Measurements from ENCODE around the gene LCP1. TPM values are rescaled to one million over a fixed set of nuclear protein-coding genes. Genes with fewer than 3 reads are reported as not detected.

The LCP1 gene
- total and polyA plus RNA-seq, 3 donors from 2014 or later = 24.1 to 80.5 (median 48.7) TPM

- intact Hi-C loops (cut with DNase I; ENCODE audit: low total_unique reads) = no loop called here
- Histone ChIP-seq H3K4me1 (peaks cover 3% of the 10 kb centered on the region), H3K4me3 (no peak overlapping the region), H3K27ac (no peak overlapping the region), H3K27me3 (no peaks in the 10 kb centered on the region), H3K36me3 (ENCODE audit: low read depth, missing control alignments) (no peaks in the 10 kb centered on the region), H3K9me3 (no peaks in the 10 kb centered on the region)
- WGBS, 2 donors = 59 to 64% methylated on average over 3 of the region's 3 CpGs
- TF ChIP-seq CTCF (IDR thresholded peaks at IDR 0.05) (no peak), POLR2A (IDR thresholded peaks at IDR 0.05) (no peak)
- no peak for DNase-seq
These were observed 11.3 kb downstream of the LCP1 start for GRCh38 chr13:46170687-46171086.

- H3K9me3 ChIP-seq = no peaks in the 10 kb centered on the region
- intact Hi-C loops (cut with DNase I; ENCODE audit: low total_unique reads) = no loop called here
- no peaks in the 10 kb centered on the region for H3K27me3 ChIP-seq
- no peak for DNase-seq
- no peaks in the 10 kb centered on the region for H3K36me3 ChIP-seq (ENCODE audit: low read depth, missing control alignments)
- 75 to 76% methylated on average over 7 of the region's 7 CpGs for WGBS, 2 donors
- no peak overlapping the region for H3K27ac ChIP-seq
- TF ChIP-seq CTCF (IDR thresholded peaks at IDR 0.05) (no peak), POLR2A (IDR thresholded peaks at IDR 0.05) (no peak)
- no peak overlapping the region for H3K4me3 ChIP-seq
- peaks cover 3% of the 10 kb centered on the region for H3K4me1 ChIP-seq
These were observed 11.7 kb downstream of the LCP1 start for GRCh38 chr13:46170268-46170667.

GRCh38 chr13:46169758-46170157, 12.2 kb downstream of the LCP1 start:
- H3K27ac ChIP-seq = no peak overlapping the region
- DNase-seq = no peak
- H3K27me3 ChIP-seq = no peaks in the 10 kb centered on the region
- H3K4me3 ChIP-seq = no peak overlapping the region
- no peaks in the 10 kb centered on the region for H3K9me3 ChIP-seq
- peaks cover 3% of the 10 kb centered on the region for H3K4me1 ChIP-seq
- TF ChIP-seq CTCF (IDR thresholded peaks at IDR 0.05) (no peak), POLR2A (IDR thresholded peaks at IDR 0.05) (no peak)
- intact Hi-C loops (cut with DNase I; ENCODE audit: low total_unique reads) = no loop called here
- 92 to 96% methylated on average over 2 of the region's 2 CpGs for WGBS, 2 donors
- H3K36me3 ChIP-seq (ENCODE audit: low read depth, missing control alignments) = no peaks in the 10 kb centered on the region

- no peak for DNase-seq
- Histone ChIP-seq H3K4me3 (no peak overlapping the region), H3K36me3 (ENCODE audit: low read depth, missing control alignments) (no peaks in the 10 kb centered on the region), H3K9me3 (no peaks in the 10 kb centered on the region), H3K4me1 (peaks cover 3% of the 10 kb centered on the region), H3K27me3 (no peaks in the 10 kb centered on the region), H3K27ac (no peak overlapping the region)
- WGBS, 2 donors = 29 to 36% methylated on average over 1 of the region's 1 CpG
- TF ChIP-seq POLR2A (IDR thresholded peaks at IDR 0.05) (no peak), CTCF (IDR thresholded peaks at IDR 0.05) (no peak)
- intact Hi-C loops (cut with DNase I; ENCODE audit: low total_unique reads) = no loop called here
These were observed 13.2 kb downstream of the LCP1 start for GRCh38 chr13:46168783-46169182.

GRCh38 chr13:46168341-46168740, 13.6 kb downstream of the LCP1 start:
- Histone ChIP-seq H3K9me3 (no peaks in the 10 kb centered on the region), H3K27me3 (no peaks in the 10 kb centered on the region), H3K4me3 (no peak overlapping the region), H3K27ac (no peak overlapping the region), H3K36me3 (ENCODE audit: low read depth, missing control alignments) (no peaks in the 10 kb centered on the region), H3K4me1 (peaks cover 3% of the 10 kb centered on the region)
- no peak for TF ChIP-seq POLR2A (IDR thresholded peaks at IDR 0.05)
- TF ChIP-seq CTCF (IDR thresholded peaks at IDR 0.05) = no peak
- WGBS, 2 donors = 26 to 58% methylated on average over 6 to 8 of the region's 8 CpGs
- peak; percentile 77 for DNase-seq
- intact Hi-C loops (cut with DNase I; ENCODE audit: low total_unique reads) = no loop called here
